CD1c-positive myeloid dendritic cell (primary cell): ENCODE measurements around the gene LRRC3B.

Source experiments
- DNase-seq: peaks from one replicate; pipeline ENCODE4 v3.0.0-alpha.2; 2016; ENCODE audit errors: extremely low spot score

LRRC3B gene

DNA sequence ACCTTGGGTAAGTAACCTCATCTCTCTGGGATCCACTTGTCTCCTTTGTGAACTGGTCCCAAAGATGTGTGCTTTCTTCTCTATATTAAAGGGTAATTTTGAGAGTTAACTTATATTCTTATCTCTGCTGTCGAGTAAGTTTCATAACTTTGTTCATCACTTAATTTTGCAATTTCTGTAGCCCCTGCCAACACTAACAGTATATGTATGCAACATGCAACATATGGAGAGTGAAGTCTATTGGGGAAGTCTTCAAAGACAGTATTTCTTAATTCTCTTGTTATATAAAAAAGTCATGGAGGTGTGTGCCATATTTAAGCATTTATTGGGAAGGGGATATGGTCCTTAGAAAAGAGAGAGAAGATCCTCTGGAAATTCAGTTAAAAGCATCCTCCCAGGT is 85.9 kb downstream of the LRRC3B start:
- DNase-seq = no peak

GRCh38 chr3:26712211-26713026 is 89.8 kb downstream of the LRRC3B start:
- DNase-seq = peak; percentile 20

- no peak for DNase-seq
Measured at GRCh38 chr3:26713091-26713490, 90.5 kb downstream of the LRRC3B start.

DNA sequence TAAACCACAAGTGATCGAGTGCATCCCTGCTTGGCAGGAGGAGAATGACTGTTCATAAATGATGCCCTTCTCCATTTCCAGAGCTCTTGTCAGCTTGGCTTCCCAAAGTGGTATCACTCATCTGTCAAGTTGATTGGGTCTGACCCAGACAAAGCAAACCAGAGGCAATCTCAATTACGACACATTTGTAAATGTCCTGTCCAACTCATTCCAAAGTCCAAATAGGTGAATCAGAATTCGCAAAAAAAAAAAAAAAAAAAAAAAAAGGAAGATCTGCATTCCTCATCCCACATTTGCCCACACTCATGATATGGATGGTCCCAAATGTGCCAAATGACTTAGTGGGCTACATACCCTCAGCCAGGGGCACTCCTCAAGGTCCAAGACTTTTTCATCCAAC is 91.9 kb downstream of the LRRC3B start:
- DNase-seq = no peak

DNA sequence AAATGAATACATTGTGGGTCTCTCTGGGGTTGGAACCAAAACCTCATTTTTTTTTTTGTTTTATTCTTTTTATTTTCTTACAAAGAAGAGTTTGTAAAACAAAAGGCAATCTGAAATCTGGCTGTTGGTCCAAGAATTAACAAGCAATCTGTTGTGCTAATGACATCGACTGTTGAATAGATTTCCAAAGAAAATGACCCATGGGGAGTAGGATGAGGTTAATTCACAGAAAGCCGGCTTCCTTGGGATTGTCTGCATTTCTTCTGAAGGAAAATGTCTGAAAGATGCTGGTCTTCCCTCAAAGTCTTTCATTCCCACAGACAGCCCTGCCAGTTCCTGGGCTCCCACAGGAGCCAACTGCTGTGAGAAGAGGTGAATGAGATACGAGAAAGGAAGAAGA is 92.9 kb downstream of the LRRC3B start:
- no peak for DNase-seq

- no peak for DNase-seq
Measured at GRCh38 chr3:26718315-26718714, 95.7 kb downstream of the LRRC3B start.

DNA sequence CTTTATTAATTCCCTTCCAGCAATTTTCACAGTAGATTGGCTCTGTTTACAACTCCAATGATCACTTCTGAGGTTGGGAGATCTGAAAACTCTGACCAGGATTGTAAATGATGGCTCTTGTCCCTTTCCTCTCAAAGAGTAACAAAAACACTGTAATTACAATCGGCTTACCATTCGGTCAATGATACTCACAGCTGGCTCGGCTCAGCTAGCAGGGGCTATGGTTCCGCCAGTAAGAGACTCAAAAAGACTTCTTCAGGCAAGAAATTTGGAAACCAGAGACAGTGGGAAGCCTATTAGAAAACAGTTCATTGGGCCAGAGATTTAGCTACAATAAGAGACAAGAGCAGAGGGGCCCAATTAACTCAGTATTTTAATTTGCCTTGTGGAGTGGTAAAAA is 96.6 kb downstream of the LRRC3B start:
- DNase-seq = no peak

GRCh38 chr3:26721047-26721446 is 98.5 kb downstream of the LRRC3B start:
- no peak for DNase-seq

DNA sequence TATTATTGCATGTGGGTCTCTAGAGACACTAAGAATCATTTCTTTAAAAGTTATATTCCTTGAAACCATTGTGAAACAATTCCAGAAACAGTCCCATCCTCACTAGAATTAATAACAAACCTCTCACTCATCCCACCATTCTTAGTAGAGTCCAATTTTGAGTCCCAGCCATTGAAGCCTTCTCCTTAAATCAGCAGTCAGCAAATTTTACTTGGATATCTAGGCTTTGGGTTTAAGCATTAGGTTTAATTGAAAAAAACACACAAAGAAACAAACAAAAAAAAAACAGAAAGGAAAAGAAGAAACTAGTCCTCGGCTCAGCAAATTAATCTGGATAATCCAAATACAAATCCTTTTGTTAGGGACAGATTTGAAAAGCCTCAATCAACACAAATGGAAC is 109.3 kb downstream of the LRRC3B start:
- no peak for DNase-seq

GRCh38 chr3:26750263-26750662 is 127.7 kb downstream of the LRRC3B start:
- DNase-seq = no peak

DNA sequence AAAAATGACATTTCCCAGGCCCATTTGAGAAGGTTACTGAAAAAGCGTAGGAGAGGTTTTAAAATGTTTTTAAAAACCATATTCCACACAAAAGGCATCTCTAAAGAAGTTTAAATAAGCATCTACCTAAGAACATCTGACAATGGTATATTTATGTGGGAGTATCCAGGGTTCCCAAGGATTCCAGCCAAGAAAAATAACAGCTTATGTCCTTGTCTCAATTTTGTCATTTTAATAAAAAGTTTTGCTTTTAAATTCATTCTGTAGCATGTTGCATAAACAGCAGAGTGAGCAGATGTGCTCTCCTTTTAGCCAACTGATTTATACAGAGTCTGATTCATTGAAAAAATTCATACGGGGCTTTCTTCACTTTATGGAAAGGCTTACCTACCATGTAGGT is 129.9 kb downstream of the LRRC3B start:
- DNase-seq = no peak

DNA sequence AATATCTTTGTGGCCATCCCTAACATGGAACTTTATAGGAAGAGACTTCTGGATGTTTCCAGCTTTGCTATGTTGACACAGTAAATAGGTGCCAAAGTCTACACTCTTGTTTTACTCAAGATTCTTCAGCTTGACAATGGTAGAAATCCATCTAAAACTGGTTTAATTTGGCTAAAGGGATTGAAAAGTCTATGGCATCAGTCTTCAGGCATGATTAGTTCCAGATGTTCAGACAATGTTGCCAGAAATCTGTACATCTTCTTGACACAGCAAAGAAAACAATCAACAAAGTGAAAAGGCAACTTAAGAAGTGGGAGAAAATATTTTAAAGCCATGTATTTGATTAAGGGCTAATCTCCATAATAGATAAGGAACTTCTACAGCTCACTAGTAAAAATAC is 130.5 kb downstream of the LRRC3B start:
- DNase-seq = no peak

DNA sequence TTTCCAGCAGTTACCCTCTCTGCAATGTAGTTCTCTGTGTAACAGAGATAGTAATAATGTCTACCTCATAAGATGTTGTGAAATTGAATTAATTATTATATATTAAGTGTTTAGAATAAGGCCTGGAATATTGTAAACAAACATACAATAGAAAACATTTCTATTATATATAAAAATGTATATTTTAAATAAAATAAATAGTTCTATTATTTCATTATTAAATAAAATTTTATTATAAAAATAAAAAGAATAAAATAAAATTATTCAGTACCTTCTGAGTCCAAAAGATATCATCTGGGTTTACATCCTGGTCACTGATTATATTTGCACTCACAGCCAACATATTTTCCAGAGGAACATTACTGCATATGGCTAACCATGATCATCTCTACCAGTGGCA is 135.4 kb downstream of the LRRC3B start:
- no peak for DNase-seq
